Measurements from ENCODE around the gene KIF18B. TPM values are rescaled to one million over a fixed set of nuclear protein-coding genes. Genes with fewer than 3 reads are reported as not detected.

The KIF18B gene
- total RNA-seq, 8 experiments from 2014 or later, result 0.20 to 17.8 (median 0.80) TPM

GRCh38 chr17:44941712-44942331, 5.8 kb downstream of the KIF18B start:
- peak in 1 of 8 experiments; percentile 46 for ATAC-seq (replicated peaks in 6 of 8)
- in situ Hi-C loops (cut with MboI; ENCODE audit: low pct_unique_long_range_greater_than_20kb in 2 of 9, low sequenced_read_pairs in 9 of 9, unreplicated experiment in 9 of 9), result no loop called here
- no peak overlapping the region for H3K27ac ChIP-seq
- WGBS, 10 experiments, result 17 to 95% (median 90%) methylated on average over 1 to 8 of the region's 9 CpGs; no CpG with 5 or more reads in 3 of the 10 experiments
- H3K4me1 ChIP-seq (replicated peaks in 1 of 2), result no peaks in the 10 kb centered on the region
- H3K4me3 ChIP-seq, result no peak overlapping the region

- H3K4me1 ChIP-seq (replicated peaks in 1 of 2), result no peaks in the 10 kb centered on the region
- no peak overlapping the region for H3K4me3 ChIP-seq
- in situ Hi-C loops (cut with MboI; ENCODE audit: low pct_unique_long_range_greater_than_20kb in 2 of 9, low sequenced_read_pairs in 9 of 9, unreplicated experiment in 9 of 9), result no loop called here
- no peak for ATAC-seq (replicated peaks in 6 of 8)
- 89 to 100% (median 100%) methylated on average over 1 of the region's 1 CpG; no CpG with 5 or more reads in 5 of the 10 experiments for WGBS, 10 experiments
- no peak overlapping the region for H3K27ac ChIP-seq
These were observed 6.8 kb downstream of the KIF18B start for GRCh38 chr17:44940768-44941167.

- in situ Hi-C loops (cut with MboI; ENCODE audit: low pct_unique_long_range_greater_than_20kb in 2 of 9, low sequenced_read_pairs in 9 of 9, unreplicated experiment in 9 of 9), result no loop called here
- H3K27ac ChIP-seq, result no peak overlapping the region
- 80 to 100% (median 97%) methylated on average over 1 to 4 of the region's 4 CpGs; no CpG with 5 or more reads in 2 of the 10 experiments for WGBS, 10 experiments
- H3K4me1 ChIP-seq (replicated peaks in 1 of 2), result no peaks in the 10 kb centered on the region
- H3K4me3 ChIP-seq, result no peak overlapping the region
- ATAC-seq (replicated peaks in 6 of 8), result no peak
These were observed 7.3 kb downstream of the KIF18B start for GRCh38 chr17:44940317-44940716.

GRCh38 chr17:44935116-44935515, 12.5 kb downstream of the KIF18B start:
- no peak for ATAC-seq (replicated peaks in 6 of 8)
- in situ Hi-C loops (cut with MboI; ENCODE audit: low pct_unique_long_range_greater_than_20kb in 2 of 9, low sequenced_read_pairs in 9 of 9, unreplicated experiment in 9 of 9), result no loop called here
- H3K27ac ChIP-seq, result no peak overlapping the region
- H3K4me3 ChIP-seq, result no peak overlapping the region
- peaks cover 4 to 13% of the 10 kb centered on the region in 2 donors for H3K4me1 ChIP-seq (replicated peaks in 1 of 2)
- WGBS, 10 experiments, result 100% methylated on average over 1 of the region's 9 CpGs; no CpG with 5 or more reads in 9 of the 10 experiments

- WGBS, 10 experiments, result 95 to 100% (median 100%) methylated on average over 1 to 8 of the region's 10 CpGs; no CpG with 5 or more reads in 7 of the 10 experiments
- in situ Hi-C loops (cut with MboI; ENCODE audit: low pct_unique_long_range_greater_than_20kb in 2 of 9, low sequenced_read_pairs in 9 of 9, unreplicated experiment in 9 of 9), result no loop called here
- Histone ChIP-seq H3K4me1 (replicated peaks in 1 of 2) (peaks cover 4 to 13% of the 10 kb centered on the region in 2 donors), H3K4me3 (no peak overlapping the region), H3K27ac (no peak overlapping the region)
- ATAC-seq (replicated peaks in 6 of 8), result no peak
These were observed 12.8 kb downstream of the KIF18B start for GRCh38 chr17:44934745-44935105.

GRCh38 chr17:44933824-44934744, 13.5 kb downstream of the KIF18B start:
- in situ Hi-C loops (cut with MboI; ENCODE audit: low pct_unique_long_range_greater_than_20kb in 2 of 9, low sequenced_read_pairs in 9 of 9, unreplicated experiment in 9 of 9), result no loop called here
- Histone ChIP-seq H3K4me1 (replicated peaks in 1 of 2) (peaks cover 4 to 13% of the 10 kb centered on the region in 2 donors), H3K27ac (no peak overlapping the region), H3K4me3 (no peak overlapping the region)
- 80 to 100% (median 92%) methylated on average over 1 to 15 of the region's 34 CpGs; no CpG with 5 or more reads in 5 of the 10 experiments for WGBS, 10 experiments
- no peak for ATAC-seq (replicated peaks in 6 of 8)

- H3K27ac ChIP-seq, result no peak overlapping the region
- ATAC-seq (replicated peaks in 6 of 8), result peak in 3 of 8 experiments; percentile 12 to 27 (median 15)
- in situ Hi-C loops (cut with MboI; ENCODE audit: low pct_unique_long_range_greater_than_20kb in 2 of 9, low sequenced_read_pairs in 9 of 9, unreplicated experiment in 9 of 9), result no loop called here
- H3K4me3 ChIP-seq, result no peak overlapping the region
- 60 to 100% (median 82%) methylated on average over 1 to 3 of the region's 6 CpGs; no CpG with 5 or more reads in 7 of the 10 experiments for WGBS, 10 experiments
- peaks cover 4 to 13% of the 10 kb centered on the region in 2 donors for H3K4me1 ChIP-seq (replicated peaks in 1 of 2)
These were observed 14.8 kb downstream of the KIF18B start for GRCh38 chr17:44932787-44933097.

- in situ Hi-C loops (cut with MboI; ENCODE audit: low pct_unique_long_range_greater_than_20kb in 2 of 9, low sequenced_read_pairs in 9 of 9, unreplicated experiment in 9 of 9), result no loop called here
- Histone ChIP-seq H3K4me1 (replicated peaks in 1 of 2) (peaks cover 4 to 13% of the 10 kb centered on the region in 2 donors), H3K27ac (no peak overlapping the region), H3K4me3 (no peak overlapping the region)
- whole genome bisulfite sequencing, 10 experiments, result 72 to 100% (median 100%) methylated on average over 2 to 4 of the region's 8 CpGs; no CpG with 5 or more reads in 7 of the 10 experiments
- ATAC-seq (replicated peaks in 6 of 8), result no peak
These were observed 15.3 kb downstream of the KIF18B start for GRCh38 chr17:44932096-44932786.

GRCh38 chr17:44931376-44931775, 16.2 kb downstream of the KIF18B start:
- no peak for ATAC-seq (replicated peaks in 6 of 8)
- in situ Hi-C loops (cut with MboI; ENCODE audit: low pct_unique_long_range_greater_than_20kb in 2 of 9, low sequenced_read_pairs in 9 of 9, unreplicated experiment in 9 of 9), result no loop called here
- peaks cover 4 to 13% of the 10 kb centered on the region in 2 donors for H3K4me1 ChIP-seq (replicated peaks in 1 of 2)
- 86 to 100% (median 100%) methylated on average over 1 to 3 of the region's 5 CpGs; no CpG with 5 or more reads in 6 of the 10 experiments for WGBS, 10 experiments
- H3K4me3 ChIP-seq, result no peak overlapping the region
- no peak overlapping the region for H3K27ac ChIP-seq

GRCh38 chr17:44930667-44931066, 16.9 kb downstream of the KIF18B start:
- Histone ChIP-seq H3K4me1 (replicated peaks in 1 of 2) (peaks cover 4 to 13% of the 10 kb centered on the region in 2 donors), H3K27ac (peak overlapping the region in 1 of 2 donors; percentile 61), H3K4me3 (no peak overlapping the region)
- 0 to 100% (median 86%) methylated on average over 1 to 5 of the region's 6 CpGs; no CpG with 5 or more reads in 3 of the 10 experiments for WGBS, 10 experiments
- in situ Hi-C loops (cut with MboI; ENCODE audit: low pct_unique_long_range_greater_than_20kb in 2 of 9, low sequenced_read_pairs in 9 of 9, unreplicated experiment in 9 of 9), result no loop called here
- ATAC-seq (replicated peaks in 6 of 8), result peak in 3 of 8 experiments; percentile 30 to 54 (median 31)

GRCh38 chr17:44928950-44929720, 18.4 kb downstream of the KIF18B start:
- no peak overlapping the region for H3K4me3 ChIP-seq
- in situ Hi-C loops (cut with MboI; ENCODE audit: low pct_unique_long_range_greater_than_20kb in 2 of 9, low sequenced_read_pairs in 9 of 9, unreplicated experiment in 9 of 9), result loop anchor here in 3 of 9 experiments (10.0 kb wide), 1 partner anchor 86 kb away; no protein-coding TSS in a partner anchor
- H3K4me1 ChIP-seq (replicated peaks in 1 of 2), result peaks cover 4 to 13% of the 10 kb centered on the region in 2 donors
- H3K27ac ChIP-seq, result no peak overlapping the region
- WGBS, 10 experiments, result 88 to 100% (median 100%) methylated on average over 1 to 3 of the region's 7 CpGs; no CpG with 5 or more reads in 6 of the 10 experiments
- ATAC-seq (replicated peaks in 6 of 8), result no peak

- in situ Hi-C loops (cut with MboI; ENCODE audit: low pct_unique_long_range_greater_than_20kb in 2 of 9, low sequenced_read_pairs in 9 of 9, unreplicated experiment in 9 of 9), result loop anchor here in 3 of 9 experiments (10.0 kb wide), 1 partner anchor 87 kb away; no protein-coding TSS in a partner anchor
- 93 to 95% methylated on average over 3 to 4 of the region's 15 CpGs; no CpG with 5 or more reads in 8 of the 10 experiments for WGBS, 10 experiments
- no peak overlapping the region for H3K27ac ChIP-seq
- H3K4me1 ChIP-seq (replicated peaks in 1 of 2), result peaks cover 4 to 14% of the 10 kb centered on the region in 2 donors
- no peak for ATAC-seq (replicated peaks in 6 of 8)
- H3K4me3 ChIP-seq, result no peak overlapping the region
These were observed 19.4 kb downstream of the KIF18B start for GRCh38 chr17:44928136-44928535.
